Colonic mucosa (tissue), 4 donors: ENCODE data around the gene CLEC16A. TPM values are rescaled to one million over a fixed set of nuclear protein-coding genes. Genes with fewer than 3 reads are reported as not detected.

Experiments
- DNase-seq: peaks from one replicate; pipeline ENCODE4 v3.0.0-alpha.2; 2020
- H3K27ac ChIP-seq: fragments of 200-600 bp; one replicate; pipeline ENCODE4 v1.8.0; 2021
- H3K27me3 ChIP-seq: fragments of 200-600 bp; one replicate; pipeline ENCODE4 v1.8.0; 2021
- H3K36me3 ChIP-seq: fragments of 200-600 bp; one replicate; pipeline ENCODE4 v1.8.0; 2021
- H3K4me1 ChIP-seq: fragments of 200-600 bp; one replicate; pipeline ENCODE4 v1.8.0; 2021; ENCODE audit warnings: mild to moderate bottlenecking
- H3K4me3 ChIP-seq: fragments of 200-600 bp; one replicate; pipeline ENCODE4 v1.8.0; 2021
- H3K9ac ChIP-seq, 2 donors: one replicate each; pipeline ENCODE4 v1.7.0; 2013; ENCODE audit warnings: control low read depth in 2 of 2, low read depth in 2 of 2, low read length in 2 of 2
- H3K9me3 ChIP-seq: fragments of 200-600 bp; one replicate; pipeline ENCODE4 v1.8.0; 2021
- CTCF ChIP-seq: fragments of 200-600 bp; IDR thresholded peaks from one replicate; pipeline ENCODE4 v1.8.0; 2022; ENCODE audit warnings: antibody characterized with exemption, mild to moderate bottlenecking
- intact Hi-C: fragments of 100-400 bp; cut with DNase I; formaldehyde crosslinking; loops from one replicate; pipeline ENCODE4 v1.14.1; 2022
- total RNA-seq, 2 donors: library from RNA; stranded (reverse); fragmentation: NEBNext Ultra II Directional in 1 of 2; extraction: Animal tissue kit (Norgen Biotek cat#: 25700) in 1 of 2; gene quantifications; one replicate each; pipeline ENCODE4 v1.2.1, GENCODE V29; 2021
- donor health status: healthy.
- donor health status: DM: no; HTN: no; CAD: no.
- donor health status: DM: no; HTN: no; CAD: no.

The CLEC16A gene
- total RNA-seq, 2 donors from 2014 or later: 24.9 to 29.6 TPM

- TF ChIP-seq CTCF: peak; percentile 71
- H3K36me3 ChIP-seq: no peaks in the 10 kb centered on the region
- no peak overlapping the region for H3K9ac ChIP-seq
- H3K4me3 ChIP-seq: no peak overlapping the region
- DNase-seq: peak; percentile 46
- no peaks in the 10 kb centered on the region for H3K9me3 ChIP-seq
- H3K27ac ChIP-seq: no peak overlapping the region
- no peaks in the 10 kb centered on the region for H3K4me1 ChIP-seq
- intact Hi-C loops: loop anchor here (2.0 to 5.0 kb wide), 2 partner anchors 285 to 386 kb away; partner anchors contain the start of gene SOCS1
- H3K27me3 ChIP-seq: no peaks in the 10 kb centered on the region
Observed at GRCh38 chr16:10971560-10971961, 27.2 kb downstream of the CLEC16A start.

- intact Hi-C loops: loop anchor here (5.0 kb wide), 1 partner anchor 385 kb away; no protein-coding TSS in a partner anchor
- no peak for TF ChIP-seq CTCF
Observed at GRCh38 chr16:10972108-10972818, 27.9 kb downstream of the CLEC16A start.

GRCh38 chr16:10972819-10973464, 28.6 kb downstream of the CLEC16A start:
- Histone ChIP-seq H3K27ac (no peak overlapping the region), H3K27me3 (no peaks in the 10 kb centered on the region), H3K4me3 (no peak overlapping the region), H3K36me3 (no peaks in the 10 kb centered on the region), H3K9ac (no peak overlapping the region), H3K9me3 (no peaks in the 10 kb centered on the region), H3K4me1 (no peaks in the 10 kb centered on the region)
- TF ChIP-seq CTCF: no peak
- intact Hi-C loops: loop anchor here (5.0 kb wide), 1 partner anchor 384 kb away; no protein-coding TSS in a partner anchor
- no peak for DNase-seq

More at GRCh38 chr16:10972108-10972818, 27.9 kb downstream of the CLEC16A start:
- no peak overlapping the region for H3K4me3 ChIP-seq
- H3K9me3 ChIP-seq: no peaks in the 10 kb centered on the region
- H3K4me1 ChIP-seq: no peaks in the 10 kb centered on the region
- H3K36me3 ChIP-seq: no peaks in the 10 kb centered on the region
- H3K27ac ChIP-seq: no peak overlapping the region
- H3K9ac ChIP-seq: no peak overlapping the region
- no peak for DNase-seq
- H3K27me3 ChIP-seq: no peaks in the 10 kb centered on the region

GRCh38 chr16:10976634-10977033, 32.3 kb downstream of the CLEC16A start:
- H3K36me3 ChIP-seq: no peaks in the 10 kb centered on the region
- no peak overlapping the region for H3K4me3 ChIP-seq
- no peak overlapping the region for H3K9ac ChIP-seq
- H3K4me1 ChIP-seq: no peaks in the 10 kb centered on the region
- no peaks in the 10 kb centered on the region for H3K27me3 ChIP-seq
- intact Hi-C loops: no loop called here
- no peak for TF ChIP-seq CTCF
- H3K9me3 ChIP-seq: no peaks in the 10 kb centered on the region
- DNase-seq: no peak
- H3K27ac ChIP-seq: no peak overlapping the region

- TF ChIP-seq CTCF: no peak
- Histone ChIP-seq H3K27me3 (no peaks in the 10 kb centered on the region), H3K27ac (no peak overlapping the region), H3K36me3 (no peaks in the 10 kb centered on the region), H3K4me1 (no peaks in the 10 kb centered on the region), H3K4me3 (no peak overlapping the region), H3K9ac (no peak overlapping the region), H3K9me3 (no peaks in the 10 kb centered on the region)
- no peak for DNase-seq
- intact Hi-C loops: no loop called here
Observed at GRCh38 chr16:10978124-10978523, 33.8 kb downstream of the CLEC16A start.
